ENCODE results near the gene MGLL.

MGLL gene

DNA sequence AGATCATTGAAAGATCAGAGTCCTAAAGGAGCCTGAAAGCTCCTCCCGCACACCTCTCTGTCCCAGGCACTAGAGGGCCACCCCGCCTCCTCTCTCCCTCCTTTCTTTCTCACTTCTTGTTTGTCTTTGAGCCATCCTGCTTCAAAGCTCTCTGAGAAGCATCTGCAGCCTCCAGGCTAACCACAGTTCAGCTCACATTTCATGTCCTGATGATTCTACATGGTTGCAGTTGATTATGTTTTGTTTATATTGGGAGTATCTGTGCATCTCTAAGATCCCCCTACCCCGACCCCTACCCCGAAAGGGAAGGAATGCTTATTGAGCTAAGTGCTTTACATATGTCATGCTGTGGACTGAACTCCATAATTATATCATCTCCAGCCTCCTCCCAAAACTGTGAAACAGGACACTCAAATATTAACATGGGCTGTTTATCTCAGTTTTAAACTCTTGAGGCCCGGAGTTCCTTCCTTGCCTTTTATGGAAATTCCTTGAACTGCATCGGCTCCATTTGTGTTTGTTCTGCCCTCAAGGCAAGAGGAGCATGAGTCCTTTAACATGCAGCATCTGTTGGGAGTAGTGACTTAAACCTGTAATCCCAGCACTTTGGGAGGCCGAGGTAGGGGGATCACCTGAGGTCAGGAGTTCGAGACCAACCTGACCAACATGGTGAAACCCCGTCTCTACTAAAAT lies 30.9 kb downstream of the MGLL start:
- FAIRE-seq (peak; percentile 94), DNase-seq (ENCODE audit: insufficient read length, low spot score) (peak; percentile 68)

DNA sequence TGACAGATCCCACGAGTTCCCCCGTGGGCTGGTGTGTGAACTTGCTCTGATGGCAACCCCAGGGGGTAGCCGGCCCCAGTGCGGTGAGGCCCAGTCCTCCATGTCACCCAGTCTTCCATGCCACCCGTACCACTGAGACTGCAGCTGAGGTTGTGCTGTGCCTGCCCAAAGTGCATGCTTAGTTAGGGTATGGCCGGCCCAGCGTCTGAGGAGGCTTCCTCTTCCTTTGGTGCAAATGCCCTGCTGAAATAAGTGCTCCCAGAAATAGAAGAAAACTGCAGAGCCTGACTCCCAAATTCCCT lies 31.5 kb downstream of the MGLL start:
- no peak for DNase-seq (ENCODE audit: insufficient read length, low spot score)
- no peak for FAIRE-seq

DNA sequence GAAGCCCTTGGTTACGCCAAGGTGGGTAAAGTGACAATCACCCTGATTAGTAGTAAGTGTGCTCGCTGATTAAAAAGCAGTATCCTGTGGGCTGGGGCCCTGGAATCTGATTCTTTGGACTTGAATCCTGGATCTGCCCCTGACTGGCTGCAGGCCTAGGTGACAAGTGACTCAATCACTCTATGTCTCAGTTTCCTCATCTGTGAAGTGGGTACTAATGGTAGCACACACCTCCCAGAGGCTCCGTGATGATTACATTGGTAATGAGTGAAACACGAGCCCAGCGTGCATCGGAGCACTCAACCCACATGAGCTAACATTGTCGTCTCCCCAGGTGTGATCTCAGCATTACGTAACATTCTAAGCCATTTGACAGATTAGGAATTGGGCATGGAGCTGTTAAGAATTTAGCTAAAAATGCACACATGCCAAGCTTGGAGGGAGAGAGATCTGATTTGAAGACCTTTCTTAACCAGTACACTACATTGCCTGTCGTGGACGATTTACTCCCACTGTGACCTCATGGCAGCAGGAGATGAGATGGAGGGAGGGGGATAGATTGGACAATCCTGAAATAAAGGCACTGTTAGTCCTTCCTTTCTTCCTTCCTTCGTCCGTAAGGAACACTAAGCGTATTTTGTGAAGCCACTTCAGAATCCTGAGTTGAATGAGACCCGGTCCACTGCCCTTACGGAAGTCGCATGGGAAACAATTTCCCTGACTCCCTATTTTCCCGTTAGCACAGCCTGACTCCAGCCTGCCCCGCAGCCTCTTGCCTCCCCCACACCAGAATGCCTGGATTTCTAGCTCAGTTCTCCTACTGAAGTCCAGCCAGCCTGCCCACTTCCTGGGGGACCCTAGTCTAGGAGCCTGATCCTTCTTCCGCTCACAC lies 32.1 kb downstream of the MGLL start:
- no peak for FAIRE-seq

GRCh38 chr3:127789051-127789450 lies 33.3 kb downstream of the MGLL start:
- FAIRE-seq (no peak), DNase-seq (ENCODE audit: insufficient read length, low spot score) (no peak)

More for the DNA sequence above, 32.1 kb downstream of the MGLL start:
- no peak for DNase-seq (ENCODE audit: insufficient read length, low spot score)

DNA sequence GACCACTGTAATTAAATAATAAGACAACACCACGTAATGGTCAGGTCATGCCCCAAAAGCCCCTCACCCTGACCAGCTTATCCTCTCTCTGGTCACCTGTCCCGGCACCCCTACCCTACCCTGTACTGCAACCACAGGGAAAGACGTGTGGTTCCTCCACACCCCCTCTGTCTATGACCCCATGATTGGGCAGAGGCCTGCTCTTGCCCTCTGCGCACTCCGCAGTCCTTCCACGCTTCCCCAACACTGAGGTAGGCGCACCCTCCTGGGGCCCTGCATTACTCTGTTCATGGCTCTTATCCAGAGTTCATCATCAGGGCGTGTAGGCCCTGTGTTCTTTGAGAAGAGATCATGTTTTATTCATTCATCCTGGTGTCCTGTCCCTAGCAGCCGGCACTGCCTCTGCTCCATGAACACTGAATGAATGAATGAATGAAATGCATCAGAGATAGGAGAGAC lies 33.8 kb downstream of the MGLL start:
- DNase-seq (ENCODE audit: insufficient read length, low spot score) (no peak), FAIRE-seq (no peak)

GRCh38 chr3:127787571-127788365 lies 34.5 kb downstream of the MGLL start:
- DNase-seq (ENCODE audit: insufficient read length, low spot score): no peak
- FAIRE-seq: no peak

GRCh38 chr3:127787071-127787490 lies 35.2 kb downstream of the MGLL start:
- DNase-seq (ENCODE audit: insufficient read length, low spot score) (no peak), FAIRE-seq (no peak)

DNA sequence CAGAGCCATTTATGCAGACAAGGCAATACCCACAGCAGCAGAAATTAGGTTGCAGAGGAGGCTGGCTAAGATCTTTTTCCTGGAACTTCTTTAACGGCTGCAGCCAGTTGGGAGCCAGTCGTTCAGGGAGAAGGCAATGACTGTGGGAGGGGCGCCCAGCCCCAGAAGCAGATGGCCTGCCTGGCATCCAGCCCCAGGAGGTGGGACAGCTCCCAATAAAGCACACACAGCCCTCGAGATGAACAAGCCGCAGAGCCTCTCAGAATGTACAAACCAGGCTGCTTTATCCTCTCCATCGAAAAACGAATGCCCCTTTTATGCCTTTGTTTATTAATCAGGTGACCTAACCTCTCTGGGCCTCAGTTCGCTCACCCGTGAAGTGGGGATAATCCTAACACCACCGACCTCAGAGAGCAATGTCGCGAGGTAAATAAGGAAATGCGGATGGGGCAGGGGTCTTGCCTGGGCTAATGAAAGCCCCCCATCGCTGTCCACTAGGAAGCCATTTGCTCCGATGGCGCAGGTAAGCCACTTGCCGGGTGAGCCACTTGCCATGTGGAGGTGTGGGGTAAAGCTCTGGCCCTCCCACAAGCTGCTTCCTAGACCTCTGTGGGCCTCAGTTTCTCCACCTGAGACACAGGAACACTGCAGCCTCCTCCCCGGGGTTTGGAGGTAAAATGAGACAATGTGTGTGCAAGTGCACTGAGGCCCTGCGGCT lies 35.8 kb downstream of the MGLL start:
- FAIRE-seq (no peak), DNase-seq (ENCODE audit: insufficient read length, low spot score) (no peak)

GRCh38 chr3:127785711-127786265 lies 36.5 kb downstream of the MGLL start:
- DNase-seq (ENCODE audit: insufficient read length, low spot score) (no peak), FAIRE-seq (no peak)

- DNase-seq (ENCODE audit: insufficient read length, low spot score) (no peak), FAIRE-seq (no peak)
Measured at GRCh38 chr3:127784865-127785710, 37.2 kb downstream of the MGLL start.

DNA sequence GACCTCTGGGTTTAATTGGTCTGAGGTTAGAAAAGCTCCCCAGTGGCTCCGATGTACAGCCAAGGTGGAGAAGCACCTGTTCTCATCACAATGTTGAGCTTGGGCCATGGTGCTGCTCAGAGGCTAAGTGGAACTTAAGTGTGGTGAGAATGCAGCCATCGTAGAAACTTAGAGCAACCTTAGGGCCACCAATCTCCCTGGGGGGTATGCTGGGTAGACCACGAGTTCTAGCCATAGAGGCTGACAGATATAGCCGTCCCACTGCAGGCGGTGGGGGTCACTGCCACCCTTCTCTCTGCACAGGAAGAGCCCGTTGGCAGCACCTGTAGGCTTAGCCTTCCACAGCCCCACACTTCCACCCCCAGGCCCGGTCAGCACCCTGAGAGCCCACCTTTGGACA lies 38.0 kb downstream of the MGLL start:
- FAIRE-seq: peak; percentile 21
- no peak for DNase-seq (ENCODE audit: insufficient read length, low spot score)

DNA sequence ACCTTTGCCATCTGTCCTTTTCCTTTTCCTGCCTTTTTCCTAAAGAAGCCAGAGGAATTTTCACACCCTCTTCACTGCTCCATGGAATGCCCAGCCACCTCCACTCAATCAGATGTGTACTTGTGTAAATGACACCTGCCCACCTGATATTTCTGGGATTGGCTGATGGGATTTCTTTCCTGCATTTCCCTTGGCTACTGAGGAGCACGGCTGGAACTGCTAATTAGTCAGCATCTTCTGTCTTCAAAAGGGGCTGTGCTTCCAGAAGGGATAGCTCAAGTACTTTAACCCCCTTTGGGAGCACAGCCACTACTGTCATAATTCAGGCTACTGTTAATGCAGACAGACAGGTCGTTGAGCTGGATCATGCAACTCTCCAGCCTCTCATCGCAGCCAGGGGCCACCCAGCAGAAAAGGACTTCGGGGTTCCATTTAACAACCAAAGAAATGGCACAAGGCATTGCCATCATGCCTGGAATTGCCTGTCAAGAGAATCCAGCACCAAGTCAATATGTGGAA lies 38.6 kb downstream of the MGLL start:
- no peak for DNase-seq (ENCODE audit: insufficient read length, low spot score)
- no peak for FAIRE-seq

- DNase-seq (ENCODE audit: insufficient read length, low spot score) (no peak), FAIRE-seq (no peak)
Measured at GRCh38 chr3:127783166-127783565, 39.1 kb downstream of the MGLL start.

- no peak for DNase-seq (ENCODE audit: insufficient read length, low spot score)
- no peak for FAIRE-seq
Measured at GRCh38 chr3:127781411-127782001, 40.8 kb downstream of the MGLL start.

- DNase-seq (ENCODE audit: insufficient read length, low spot score) (no peak), FAIRE-seq (no peak)
Measured at GRCh38 chr3:127780536-127781400, 41.5 kb downstream of the MGLL start.

- FAIRE-seq (peak; percentile 81), DNase-seq (ENCODE audit: insufficient read length, low spot score) (no peak)
Measured at GRCh38 chr3:127779747-127780146, 42.6 kb downstream of the MGLL start.

DNA sequence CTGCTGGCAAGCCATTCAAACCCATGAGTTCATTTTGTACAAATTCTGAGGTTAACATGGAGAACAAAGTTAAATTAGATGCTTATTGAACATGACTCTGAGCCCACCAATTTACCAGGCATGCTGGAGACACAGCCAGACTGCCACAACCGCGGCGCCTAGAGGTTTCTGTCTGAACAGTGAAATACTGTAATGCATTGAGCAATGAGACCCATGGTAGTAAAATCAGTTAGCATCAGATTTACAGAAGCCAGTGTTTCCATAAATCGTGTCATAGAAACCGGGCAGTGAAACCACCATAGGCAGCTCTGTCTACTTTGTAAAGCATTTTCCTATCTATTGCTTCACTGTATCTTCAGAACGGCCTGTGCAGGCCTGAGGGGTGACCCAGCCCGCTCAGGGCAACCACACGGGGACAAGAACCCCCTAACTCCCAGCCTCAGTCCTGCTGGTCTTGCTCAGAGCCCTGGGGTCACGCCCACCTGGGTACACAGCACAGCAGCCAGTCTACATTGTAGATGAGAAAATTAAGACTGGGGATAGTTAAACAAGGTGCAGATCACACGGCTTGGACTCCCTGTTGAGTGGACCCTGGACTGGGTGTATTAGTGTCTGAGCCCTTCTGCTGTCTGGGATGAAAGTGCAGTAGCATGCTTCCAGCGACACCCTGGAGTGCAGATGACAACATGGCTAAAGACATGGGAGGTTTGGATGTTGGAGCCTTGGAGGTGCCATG lies 44.2 kb downstream of the MGLL start:
- FAIRE-seq (no peak), DNase-seq (ENCODE audit: insufficient read length, low spot score) (no peak)
